Epithelial cell of esophagus (primary cell): Measurements from ENCODE around the gene FADS6.
A peak's percentile ranks its signal among the peaks of the same experiment; 100 is the strongest.

Source experiments
- DNase-seq: peaks from one replicate; pipeline ENCODE4 v3.0.0; 2010; ENCODE audit warnings: low read depth
- H3K4me3 ChIP-seq: 2 replicates; pipeline ENCODE4 v1.5.1; 2011; ENCODE audit warnings: mild to moderate bottlenecking, low read length, control low read depth
- CTCF ChIP-seq: IDR thresholded peaks from 2 replicates; pipeline ENCODE4 v1.5.1; 2011; ENCODE audit warnings: low read depth, mild to moderate bottlenecking, low read length, control low read depth, inconsistent platforms; ENCODE audit not compliant: insufficient read depth; ENCODE audit errors: missing control alignments

FADS6 gene

GRCh38 chr17:74839990-74840852, 53.2 kb downstream of the FADS6 start:
- H3K4me3 ChIP-seq: no peak overlapping the region
- DNase-seq: no peak
- TF ChIP-seq CTCF: no peak

DNA sequence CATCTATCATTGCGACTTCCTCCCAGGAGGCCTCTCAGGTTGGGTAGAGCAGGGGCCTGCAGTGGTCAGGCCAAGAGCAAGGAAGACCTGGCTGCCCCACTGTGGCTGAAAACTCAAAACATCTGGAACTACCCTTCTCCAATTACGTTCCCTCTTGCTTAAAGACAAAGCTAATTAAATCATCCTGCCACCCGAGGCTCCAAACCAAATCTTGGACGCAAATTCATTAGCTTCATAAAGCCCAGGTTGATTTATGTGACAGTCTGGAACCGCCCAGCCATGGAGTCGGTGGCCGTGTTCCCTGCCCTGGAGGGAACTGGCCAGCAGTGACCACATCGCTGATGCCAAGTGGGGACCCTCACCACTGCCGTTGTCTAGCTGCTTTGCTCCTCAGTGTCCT, 55.2 kb downstream of the FADS6 start:
- no peak overlapping the region for H3K4me3 ChIP-seq
- no peak for DNase-seq
- TF ChIP-seq CTCF: no peak

DNA sequence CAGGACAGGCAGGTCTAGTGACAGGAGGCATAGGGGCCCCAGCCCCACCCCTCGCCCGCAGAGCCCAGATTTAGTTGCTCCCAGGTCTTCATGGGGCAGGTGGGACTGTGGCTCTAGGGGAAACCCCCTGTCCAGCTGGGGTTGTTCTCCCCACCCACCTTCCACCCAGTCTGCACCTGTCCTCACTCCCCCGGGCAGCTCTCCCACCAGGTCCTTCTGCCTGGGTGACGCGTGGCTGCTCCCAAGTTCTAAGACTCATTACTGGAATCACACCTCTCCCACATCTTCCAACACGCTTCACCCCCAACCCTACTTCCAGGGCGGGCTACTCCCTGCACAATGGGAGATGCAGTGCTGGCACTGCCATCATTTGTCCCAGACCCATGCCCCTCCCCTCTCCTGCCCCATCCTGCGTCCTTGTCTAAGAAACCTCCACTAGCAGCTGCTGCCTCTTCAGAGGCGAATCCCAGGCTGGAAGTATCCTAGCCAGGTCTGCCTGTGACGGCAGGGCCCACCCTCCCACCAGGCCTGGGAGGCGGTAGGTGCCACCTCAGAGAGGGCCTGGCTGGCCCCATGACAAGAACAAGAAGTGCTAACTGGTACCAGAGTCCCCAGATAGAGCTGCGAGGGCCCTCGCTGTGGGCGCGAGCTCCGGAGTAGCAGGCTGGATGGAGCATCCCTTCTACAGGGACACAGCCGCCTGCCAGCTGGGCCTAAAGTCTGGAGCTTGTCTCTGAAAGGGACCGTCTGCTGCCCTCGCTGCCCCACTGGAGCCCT, 56.6 kb downstream of the FADS6 start:
- H3K4me3 ChIP-seq: no peak overlapping the region
- DNase-seq: no peak
- no peak for TF ChIP-seq CTCF

DNA sequence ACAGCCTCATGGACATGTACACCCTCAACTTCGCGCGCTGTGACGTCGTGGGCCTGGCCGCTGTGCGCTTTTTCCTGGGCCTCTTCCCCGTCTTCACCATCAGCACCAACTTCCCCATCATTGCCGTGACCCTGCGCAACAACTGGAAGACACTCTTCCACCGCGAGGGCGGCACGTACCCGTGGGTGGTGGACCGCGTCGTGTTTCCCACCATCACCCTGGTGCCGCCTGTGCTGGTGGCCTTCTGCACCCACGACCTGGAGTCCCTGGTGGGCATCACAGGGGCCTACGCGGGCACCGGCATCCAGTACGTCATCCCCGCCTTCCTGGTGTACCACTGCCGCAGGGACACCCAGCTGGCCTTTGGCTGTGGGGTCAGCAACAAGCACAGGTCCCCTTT, 57.2 kb downstream of the FADS6 start:
- no peak for TF ChIP-seq CTCF
- no peak overlapping the region for H3K4me3 ChIP-seq
- no peak for DNase-seq

GRCh38 chr17:74833501-74834377, 59.7 kb downstream of the FADS6 start:
- H3K4me3 ChIP-seq: no peak overlapping the region
- no peak for TF ChIP-seq CTCF
- DNase-seq: peak; percentile 19

DNA sequence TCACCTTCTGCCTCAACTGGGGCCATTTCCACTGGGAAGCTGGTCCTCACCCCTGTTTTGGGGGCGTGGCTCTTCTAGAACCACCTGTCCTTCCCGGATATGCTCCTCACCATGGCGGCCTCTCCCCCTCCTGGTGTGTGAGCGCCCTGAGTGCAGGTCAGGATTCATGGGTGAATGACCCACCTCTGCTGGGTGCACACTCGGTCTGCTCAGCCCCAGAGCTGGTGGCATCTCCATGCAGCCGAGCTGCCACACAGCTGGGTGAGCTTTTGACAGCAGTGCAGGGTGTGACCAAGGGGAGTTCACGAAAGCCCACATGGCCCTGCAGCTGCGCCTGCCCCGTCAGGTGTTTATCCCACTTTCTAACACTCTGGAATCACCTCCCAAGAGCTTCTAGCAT, 61.0 kb downstream of the FADS6 start:
- DNase-seq: no peak
- TF ChIP-seq CTCF: no peak

More for the DNA sequence above, 61.0 kb downstream of the FADS6 start:
- H3K4me3 ChIP-seq: no peak overlapping the region
